ENCODE measurements around the gene SLC7A7.

DNA sequence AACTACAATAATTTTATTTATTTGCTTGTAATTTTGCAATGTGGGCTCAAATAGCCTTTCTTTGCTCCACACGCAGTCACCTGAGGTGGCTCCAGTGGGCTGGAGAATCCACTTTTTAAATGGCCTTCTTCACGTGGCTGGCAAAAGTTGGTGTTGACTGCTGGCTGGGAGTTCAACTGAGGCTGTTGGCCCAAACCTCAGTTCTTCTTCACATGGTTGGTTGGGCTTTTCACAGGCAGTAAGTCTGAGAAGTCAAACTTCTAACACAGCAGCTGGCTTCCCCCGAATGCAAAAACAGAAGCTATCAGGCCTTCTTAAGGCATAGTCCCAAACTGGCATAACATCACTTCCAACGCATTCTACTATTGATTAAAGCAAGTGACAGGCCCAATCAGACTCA is 50.9 kb downstream of the SLC7A7 start:
- no peak for TF ChIP-seq EP300 (IDR thresholded peaks at IDR 0.05; ENCODE audit: low read length)
- no peak for TF ChIP-seq CBX2 (IDR thresholded peaks at IDR 0.05; ENCODE audit: insufficient read depth, low read length, poor library complexity, severe bottlenecking)
- no peak for TF ChIP-seq BHLHE40 (IDR thresholded peaks at IDR 0.05; ENCODE audit: low read length)
- TF ChIP-seq POLR3A (IDR thresholded peaks at IDR 0.05; ENCODE audit: borderline replicate concordance, extremely low read depth, insufficient read depth, insufficient read length): no peak
- TF ChIP-seq, protein P1, sequence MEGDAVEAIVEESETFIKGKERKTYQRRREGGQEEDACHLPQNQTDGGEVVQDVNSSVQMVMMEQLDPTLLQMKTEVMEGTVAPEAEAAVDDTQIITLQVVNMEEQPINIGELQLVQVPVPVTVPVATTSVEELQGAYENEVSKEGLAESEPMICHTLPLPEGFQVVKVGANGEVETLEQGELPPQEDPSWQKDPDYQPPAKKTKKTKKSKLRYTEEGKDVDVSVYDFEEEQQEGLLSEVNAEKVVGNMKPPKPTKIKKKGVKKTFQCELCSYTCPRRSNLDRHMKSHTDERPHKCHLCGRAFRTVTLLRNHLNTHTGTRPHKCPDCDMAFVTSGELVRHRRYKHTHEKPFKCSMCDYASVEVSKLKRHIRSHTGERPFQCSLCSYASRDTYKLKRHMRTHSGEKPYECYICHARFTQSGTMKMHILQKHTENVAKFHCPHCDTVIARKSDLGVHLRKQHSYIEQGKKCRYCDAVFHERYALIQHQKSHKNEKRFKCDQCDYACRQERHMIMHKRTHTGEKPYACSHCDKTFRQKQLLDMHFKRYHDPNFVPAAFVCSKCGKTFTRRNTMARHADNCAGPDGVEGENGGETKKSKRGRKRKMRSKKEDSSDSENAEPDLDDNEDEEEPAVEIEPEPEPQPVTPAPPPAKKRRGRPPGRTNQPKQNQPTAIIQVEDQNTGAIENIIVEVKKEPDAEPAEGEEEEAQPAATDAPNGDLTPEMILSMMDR (IDR thresholded peaks at IDR 0.05 in 2 of 3, conservative IDR thresholded peaks at IDR 0.05 in 1 of 3; ENCODE audit: insufficient read depth in 2 of 3, low read depth in 1 of 3, low read length in 3 of 3): no peak
- no peak for TF ChIP-seq POLR2A (conservative IDR thresholded peaks at IDR 0.05)
- no peak for TF ChIP-seq JUND (IDR thresholded peaks at IDR 0.05; ENCODE audit: borderline replicate concordance, low read depth, low read length)
- TF ChIP-seq JUND (tag; IDR thresholded peaks at IDR 0.05; ENCODE audit: borderline replicate concordance, low read depth, low read length): no peak
